Calu3 (cell line): Measurements from ENCODE around the gene CFHR2. TPM values are rescaled to one million over a fixed set of nuclear protein-coding genes. Genes with fewer than 3 reads are reported as not detected.

Experiments
- BruUV-seq: library from RNA; stranded (reverse); fragments of 400-500 nt; replicated peaks from 2 replicates; lab custom pipeline; 2021; lab: Mats Ljungman, UMichigan
- CTCF ChIA-PET: fragments of 300-600 bp; sonication (Branson Sonifier 250); formaldehyde crosslinking; loops from one replicate; lab custom pipeline; 2022; ENCODE audit warnings: antibody characterized with exemption; lab: Charles Lee
- DNase-seq: peaks from one replicate; pipeline ENCODE4 v3.0.0; 2022
- H3K27ac Mint-ChIP-seq: one replicate; pipeline ENCODE4 v1.8.0; 2022; ENCODE audit warnings: mixed read lengths; ENCODE audit not compliant: unreplicated experiment
- H3K27me3 Mint-ChIP-seq: one replicate; pipeline ENCODE4 v1.8.0; 2022; ENCODE audit warnings: mixed read lengths; ENCODE audit not compliant: unreplicated experiment
- H3K36me3 Mint-ChIP-seq: one replicate; pipeline ENCODE4 v1.8.0; 2022; ENCODE audit warnings: mild to moderate bottlenecking, moderate library complexity, mixed read lengths; ENCODE audit not compliant: insufficient read depth, unreplicated experiment
- H3K4me1 Mint-ChIP-seq: one replicate; pipeline ENCODE4 v1.8.0; 2022; ENCODE audit warnings: mild to moderate bottlenecking, low read depth, mixed read lengths; ENCODE audit not compliant: unreplicated experiment
- H3K4me3 Mint-ChIP-seq: one replicate; pipeline ENCODE4 v1.8.0; 2022; ENCODE audit warnings: mild to moderate bottlenecking, low read depth, moderate library complexity, mixed read lengths; ENCODE audit not compliant: unreplicated experiment
- H3K9me3 Mint-ChIP-seq: one replicate; pipeline ENCODE4 v1.8.0; 2022; ENCODE audit warnings: low read depth, mixed read lengths; ENCODE audit not compliant: unreplicated experiment
- intact Hi-C: fragments of 100-400 bp; cut with micrococcal nuclease; formaldehyde crosslinking; loops from one replicate; pipeline ENCODE4 v1.10.0; 2022; ENCODE audit not compliant: unreplicated experiment
- total RNA-seq: library from RNA; stranded (reverse); gene quantifications from 2 replicates; pipeline ENCODE4 v1.2.3, GENCODE V29; 2022
- TF ChIP-seq, protein P1 (sequence below): fragments of 200-600 bp; IDR thresholded peaks from one replicate; pipeline ENCODE4 v1.8.0; 2022; ENCODE audit warnings: antibody characterized with exemption; ENCODE audit not compliant: unreplicated experiment

CFHR2 gene
- total RNA-seq, 1 experiment from 2014 or later, result not detected

DNA sequence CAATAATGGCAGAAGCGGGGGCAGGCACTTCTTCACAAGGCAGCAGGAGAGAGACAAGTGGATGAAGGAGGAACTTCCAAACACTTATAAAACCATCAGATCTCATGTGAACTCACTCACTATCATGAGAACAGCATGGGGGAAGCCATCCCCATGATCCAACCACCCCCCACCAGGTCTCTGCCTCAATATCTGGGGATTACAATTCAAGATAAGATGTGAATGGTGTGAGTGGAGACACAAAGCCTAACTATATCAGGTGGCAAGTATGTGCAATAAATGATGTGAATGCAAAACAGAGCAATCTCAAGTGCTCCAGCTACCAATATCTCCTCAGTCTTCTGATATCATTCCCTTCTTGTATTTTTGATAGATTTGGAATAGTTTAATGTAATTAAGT is 12.4 kb downstream of the CFHR2 start:
- Mint-ChIP-seq H3K4me3 (no peak overlapping the region), H3K4me1 (no peaks in the 10 kb centered on the region), H3K27ac (no peak overlapping the region), H3K36me3 (no peaks in the 10 kb centered on the region), H3K9me3 (peaks cover 6% of the 10 kb centered on the region), H3K27me3 (no peaks in the 10 kb centered on the region)
- no peak for DNase-seq
- CTCF ChIA-PET, result no interaction called here
- TF ChIP-seq, protein P1, sequence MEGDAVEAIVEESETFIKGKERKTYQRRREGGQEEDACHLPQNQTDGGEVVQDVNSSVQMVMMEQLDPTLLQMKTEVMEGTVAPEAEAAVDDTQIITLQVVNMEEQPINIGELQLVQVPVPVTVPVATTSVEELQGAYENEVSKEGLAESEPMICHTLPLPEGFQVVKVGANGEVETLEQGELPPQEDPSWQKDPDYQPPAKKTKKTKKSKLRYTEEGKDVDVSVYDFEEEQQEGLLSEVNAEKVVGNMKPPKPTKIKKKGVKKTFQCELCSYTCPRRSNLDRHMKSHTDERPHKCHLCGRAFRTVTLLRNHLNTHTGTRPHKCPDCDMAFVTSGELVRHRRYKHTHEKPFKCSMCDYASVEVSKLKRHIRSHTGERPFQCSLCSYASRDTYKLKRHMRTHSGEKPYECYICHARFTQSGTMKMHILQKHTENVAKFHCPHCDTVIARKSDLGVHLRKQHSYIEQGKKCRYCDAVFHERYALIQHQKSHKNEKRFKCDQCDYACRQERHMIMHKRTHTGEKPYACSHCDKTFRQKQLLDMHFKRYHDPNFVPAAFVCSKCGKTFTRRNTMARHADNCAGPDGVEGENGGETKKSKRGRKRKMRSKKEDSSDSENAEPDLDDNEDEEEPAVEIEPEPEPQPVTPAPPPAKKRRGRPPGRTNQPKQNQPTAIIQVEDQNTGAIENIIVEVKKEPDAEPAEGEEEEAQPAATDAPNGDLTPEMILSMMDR, result no peak
- BruUV-seq, result no TSS peak
- intact Hi-C loops, result no loop called here

DNA sequence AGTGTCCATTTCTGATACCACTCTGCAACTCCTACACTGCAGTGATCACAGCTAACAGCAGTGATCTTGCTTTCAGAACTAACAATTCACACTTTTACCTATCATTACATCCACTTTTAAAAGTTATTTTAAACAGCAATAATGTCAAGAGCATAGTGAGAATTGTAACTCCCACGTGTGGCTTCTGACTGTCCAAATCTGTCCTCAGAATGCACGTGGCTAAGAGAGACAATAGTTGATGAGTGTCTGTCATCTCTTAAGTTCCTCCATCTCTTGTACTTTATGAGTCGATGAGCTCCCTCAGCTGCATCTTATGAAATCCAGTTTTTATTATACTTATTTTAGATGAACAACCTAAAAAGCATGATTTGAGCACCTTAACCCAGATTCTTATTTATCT is 17.3 kb downstream of the CFHR2 start:
- Mint-ChIP-seq H3K36me3 (no peaks in the 10 kb centered on the region), H3K4me1 (no peaks in the 10 kb centered on the region), H3K27me3 (no peaks in the 10 kb centered on the region), H3K27ac (no peak overlapping the region), H3K4me3 (no peak overlapping the region), H3K9me3 (peaks cover 2% of the 10 kb centered on the region)
- no TSS peak for BruUV-seq
- intact Hi-C loops, result no loop called here
- CTCF ChIA-PET, result no interaction called here
- TF ChIP-seq, protein P1, result no peak
- DNase-seq, result no peak

DNA sequence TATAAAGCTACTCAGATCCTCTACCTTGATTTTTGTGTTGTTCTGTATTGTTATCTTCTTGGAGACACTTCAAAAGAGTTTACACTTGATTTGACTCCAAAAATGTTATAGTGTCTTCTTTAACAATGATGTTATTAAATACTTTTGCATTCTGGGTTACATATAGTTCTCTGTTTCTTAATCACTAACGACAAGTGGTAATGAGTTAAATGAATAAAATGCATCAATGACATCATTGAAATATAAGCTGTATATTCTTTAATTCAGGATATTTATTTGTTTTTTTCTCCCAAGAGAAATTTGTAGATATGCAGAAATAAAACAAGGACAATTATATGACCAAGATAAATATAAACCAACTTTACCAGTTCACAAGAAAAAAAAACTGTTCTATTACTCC is 26.6 kb downstream of the CFHR2 start:
- Mint-ChIP-seq H3K36me3 (no peaks in the 10 kb centered on the region), H3K27me3 (no peaks in the 10 kb centered on the region), H3K27ac (no peak overlapping the region), H3K9me3 (no peaks in the 10 kb centered on the region), H3K4me1 (no peaks in the 10 kb centered on the region), H3K4me3 (no peak overlapping the region)
- CTCF ChIA-PET, result no interaction called here
- no peak for DNase-seq
- intact Hi-C loops, result no loop called here
- BruUV-seq, result no TSS peak
- TF ChIP-seq, protein P1, result no peak

DNA sequence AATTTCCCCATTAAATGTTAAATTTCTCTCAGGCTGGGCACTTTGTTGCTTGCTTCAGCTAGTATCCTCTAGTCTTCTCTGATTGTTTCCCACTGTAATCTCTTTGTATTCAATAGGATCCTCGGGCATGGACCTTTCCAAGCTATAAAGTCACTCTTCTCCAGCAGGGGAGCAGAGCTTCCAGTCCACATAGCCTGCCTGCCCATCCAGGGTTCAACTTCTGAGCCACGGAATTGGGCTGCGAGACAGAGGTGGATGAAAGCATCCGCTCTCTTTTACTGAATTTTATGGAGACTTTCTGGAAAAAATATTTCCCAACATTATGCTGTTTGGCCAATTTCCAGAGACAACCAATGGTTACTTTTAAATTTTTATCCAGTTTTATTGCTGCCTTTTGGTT is 32.7 kb downstream of the CFHR2 start:
- CTCF ChIA-PET, result no interaction called here
- Mint-ChIP-seq H3K36me3 (no peaks in the 10 kb centered on the region), H3K4me3 (no peak overlapping the region), H3K4me1 (no peaks in the 10 kb centered on the region), H3K27me3 (no peaks in the 10 kb centered on the region), H3K9me3 (no peaks in the 10 kb centered on the region), H3K27ac (no peak overlapping the region)
- intact Hi-C loops, result no loop called here
- BruUV-seq, result no TSS peak
- TF ChIP-seq, protein P1, result no peak
- DNase-seq, result no peak
